ENCODE results near the gene EAF1. TPM values are rescaled to one million over a fixed set of nuclear protein-coding genes. Genes with fewer than 3 reads are reported as not detected.

EAF1 gene
- polyA plus RNA-seq, 1 donor from 2014 or later: 45.4 TPM

- H4K20me1 ChIP-seq (ENCODE audit: insufficient read depth): no peaks in the 10 kb centered on the region
- H3F3A ChIP-seq (ENCODE audit: insufficient read depth, low read length, poor library complexity, severe bottlenecking): no peaks in the 10 kb centered on the region
- H3K9ac ChIP-seq (ENCODE audit: low read length): no peak overlapping the region
- TF ChIP-seq REST (IDR thresholded peaks at IDR 0.05; ENCODE audit: borderline replicate concordance) (no peak), CTCF (IDR thresholded peaks at IDR 0.05; ENCODE audit: poor library complexity, severe bottlenecking) (no peak), TAF1 (IDR thresholded peaks at IDR 0.05; ENCODE audit: low read depth) (no peak), RAD21 (conservative IDR thresholded peaks at IDR 0.05) (no peak), EP300 (conservative IDR thresholded peaks at IDR 0.05; ENCODE audit: poor library complexity, severe bottlenecking) (no peak), EZH2 (IDR thresholded peaks at IDR 0.05; ENCODE audit: borderline replicate concordance, insufficient read depth, low read length, poor library complexity, severe bottlenecking) (no peak)
- H3K27ac ChIP-seq (ENCODE audit: low read length): no peak overlapping the region
- H3K36me3 ChIP-seq (ENCODE audit: insufficient read depth, low read length): no peaks in the 10 kb centered on the region
- H3K9me2 ChIP-seq (ENCODE audit: insufficient read depth, low read length): no peaks in the 10 kb centered on the region
- H2AFZ ChIP-seq (ENCODE audit: low read depth, low read length): no peak overlapping the region
- H3K4me2 ChIP-seq (ENCODE audit: low read length): no peak overlapping the region
- H3K27me3 ChIP-seq (ENCODE audit: insufficient read depth, low read depth, low read length): no peaks in the 10 kb centered on the region
- H3K79me2 ChIP-seq (replicated peaks; ENCODE audit: insufficient read depth, low read length): no peaks in the 10 kb centered on the region
- H3K9me3 ChIP-seq (ENCODE audit: low read length): no peaks in the 10 kb centered on the region
- no peak overlapping the region for H3K4me3 ChIP-seq (ENCODE audit: low read length)
These were observed 23.2 kb downstream of the EAF1 start for GRCh38 chr3:15450438-15451215.

- H3K36me3 ChIP-seq (ENCODE audit: insufficient read depth, low read length): no peaks in the 10 kb centered on the region
- H3K9me3 ChIP-seq (ENCODE audit: low read length): no peaks in the 10 kb centered on the region
- no peak overlapping the region for H3K4me2 ChIP-seq (ENCODE audit: low read length)
- H3K27ac ChIP-seq (ENCODE audit: low read length): no peak overlapping the region
- TF ChIP-seq RAD21 (conservative IDR thresholded peaks at IDR 0.05): no peak
- no peak for TF ChIP-seq EZH2 (IDR thresholded peaks at IDR 0.05; ENCODE audit: borderline replicate concordance, insufficient read depth, low read length, poor library complexity, severe bottlenecking)
- TF ChIP-seq REST (IDR thresholded peaks at IDR 0.05; ENCODE audit: borderline replicate concordance): no peak
- TF ChIP-seq TAF1 (IDR thresholded peaks at IDR 0.05; ENCODE audit: low read depth): no peak
- TF ChIP-seq MXI1 (conservative IDR thresholded peaks at IDR 0.05; ENCODE audit: poor library complexity, severe bottlenecking): no peak
- no peak for TF ChIP-seq SMC3 (conservative IDR thresholded peaks at IDR 0.05; ENCODE audit: poor library complexity)
- TF ChIP-seq POLR2AphosphoS5 (IDR thresholded peaks at IDR 0.05): no peak
- no peak for TF ChIP-seq CTCF (IDR thresholded peaks at IDR 0.05; ENCODE audit: poor library complexity, severe bottlenecking)
- no peak for TF ChIP-seq EP300 (conservative IDR thresholded peaks at IDR 0.05; ENCODE audit: poor library complexity, severe bottlenecking)
- no peak overlapping the region for H2AFZ ChIP-seq (ENCODE audit: low read depth, low read length)
- no peaks in the 10 kb centered on the region for H3K79me2 ChIP-seq (replicated peaks; ENCODE audit: insufficient read depth, low read length)
- no peaks in the 10 kb centered on the region for H3F3A ChIP-seq (ENCODE audit: insufficient read depth, low read length, poor library complexity, severe bottlenecking)
- H3K4me3 ChIP-seq (ENCODE audit: low read length): no peak overlapping the region
- no peaks in the 10 kb centered on the region for H3K27me3 ChIP-seq (ENCODE audit: insufficient read depth, low read depth, low read length)
- no peaks in the 10 kb centered on the region for H3K9me2 ChIP-seq (ENCODE audit: insufficient read depth, low read length)
- H4K20me1 ChIP-seq (ENCODE audit: insufficient read depth): no peaks in the 10 kb centered on the region
- no peak overlapping the region for H3K9ac ChIP-seq (ENCODE audit: low read length)
These were observed 24.1 kb downstream of the EAF1 start for GRCh38 chr3:15451216-15452113.
